Gastrocnemius medialis (tissue), 4 donors: Measurements from ENCODE around the gene ATG9A.
A peak's percentile ranks its signal among the peaks of the same experiment; 100 is the strongest.

Experiments
- POLR2A ChIP-seq, 2 donors: fragments of 450-650 bp; IDR thresholded peaks; one replicate each; pipeline ENCODE4 v1.6.1; 2017; ENCODE audit warnings: antibody characterized with exemption in 2 of 2, mild to moderate bottlenecking in 2 of 2, moderate library complexity in 2 of 2
- TF ChIP-seq, protein P1 (sequence below), 5 experiments: fragments of 450-650 bp in 3 of 5; fragments of 200-600 bp in 2 of 5; sonication (generic) in 2 of 5; IDR thresholded peaks in 4 of 5; conservative IDR thresholded peaks in 1 of 5; 1 replicate in 4 of 5; 2 replicates in 1 of 5; pipeline ENCODE4 v1.5.1; 2016 to 2019; ENCODE audit warnings: antibody characterized with exemption in 5 of 5, mild to moderate bottlenecking in 3 of 5, moderate library complexity in 3 of 5

DNA sequence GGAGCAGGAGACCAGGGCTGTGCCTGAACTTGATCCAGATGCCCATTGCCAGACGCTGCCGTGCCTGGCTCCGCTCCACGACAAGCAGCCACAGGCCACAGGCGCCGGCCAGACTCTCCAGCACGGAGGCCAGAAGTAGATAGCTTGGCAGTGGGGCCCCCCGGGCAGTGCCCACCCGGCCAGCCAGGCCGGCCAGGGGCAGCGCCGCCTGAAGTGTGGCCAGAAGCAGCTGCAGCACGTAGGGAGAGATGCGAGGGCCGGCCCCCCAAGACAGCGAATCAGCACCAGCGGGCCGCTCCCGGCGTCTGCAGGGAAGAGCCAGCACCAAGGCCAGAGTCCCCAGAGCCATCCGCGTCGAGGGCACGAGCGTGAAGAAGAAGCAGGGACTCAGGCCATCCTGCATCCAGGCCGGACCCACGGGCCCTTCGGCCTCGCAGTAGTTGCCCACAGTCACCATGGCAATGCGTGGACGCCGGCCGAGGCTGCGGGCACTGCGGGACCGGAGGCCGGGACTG, 11.2 kb downstream of the ATG9A start:
- TF ChIP-seq, protein P1, sequence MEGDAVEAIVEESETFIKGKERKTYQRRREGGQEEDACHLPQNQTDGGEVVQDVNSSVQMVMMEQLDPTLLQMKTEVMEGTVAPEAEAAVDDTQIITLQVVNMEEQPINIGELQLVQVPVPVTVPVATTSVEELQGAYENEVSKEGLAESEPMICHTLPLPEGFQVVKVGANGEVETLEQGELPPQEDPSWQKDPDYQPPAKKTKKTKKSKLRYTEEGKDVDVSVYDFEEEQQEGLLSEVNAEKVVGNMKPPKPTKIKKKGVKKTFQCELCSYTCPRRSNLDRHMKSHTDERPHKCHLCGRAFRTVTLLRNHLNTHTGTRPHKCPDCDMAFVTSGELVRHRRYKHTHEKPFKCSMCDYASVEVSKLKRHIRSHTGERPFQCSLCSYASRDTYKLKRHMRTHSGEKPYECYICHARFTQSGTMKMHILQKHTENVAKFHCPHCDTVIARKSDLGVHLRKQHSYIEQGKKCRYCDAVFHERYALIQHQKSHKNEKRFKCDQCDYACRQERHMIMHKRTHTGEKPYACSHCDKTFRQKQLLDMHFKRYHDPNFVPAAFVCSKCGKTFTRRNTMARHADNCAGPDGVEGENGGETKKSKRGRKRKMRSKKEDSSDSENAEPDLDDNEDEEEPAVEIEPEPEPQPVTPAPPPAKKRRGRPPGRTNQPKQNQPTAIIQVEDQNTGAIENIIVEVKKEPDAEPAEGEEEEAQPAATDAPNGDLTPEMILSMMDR (IDR thresholded peaks at IDR 0.05 in 4 of 5, conservative IDR thresholded peaks at IDR 0.05 in 1 of 5): no peak
- peak in 1 of 2 donors; percentile 55 for TF ChIP-seq POLR2A (IDR thresholded peaks at IDR 0.05)
